Measurements from ENCODE around the gene ATP5F1E. TPM values are rescaled to one million over a fixed set of nuclear protein-coding genes. Genes with fewer than 3 reads are reported as not detected.

The ATP5F1E gene
- total and polyA plus RNA-seq, 2 donors: 82.1 to 124 TPM

- peaks cover 31 to 36% of the 10 kb centered on the region in 2 donors for H3K36me3 ChIP-seq (ENCODE audit: control insufficient read depth in 2 of 2, insufficient read depth in 2 of 2, low read length in 1 of 2)
- 94% methylated on average over 5 of the region's 5 CpGs for WGBS
- H3K4me3 ChIP-seq (ENCODE audit: low read length in 2 of 2): no peak overlapping the region
- H3K27ac ChIP-seq (ENCODE audit: low read depth in 1 of 2, low read length in 1 of 2): no peak overlapping the region
- no peaks in the 10 kb centered on the region for H3K9me3 ChIP-seq (ENCODE audit: control insufficient read depth in 2 of 2, insufficient read depth in 1 of 2, low read length in 1 of 2)
- no peaks in the 10 kb centered on the region for H3K27me3 ChIP-seq (ENCODE audit: control insufficient read depth in 2 of 2, insufficient read depth in 1 of 2, low read length in 1 of 2)
- DNase-seq (ENCODE audit: low read depth in 6 of 9, low spot score in 9 of 9): no peak
- H3K4me1 ChIP-seq (ENCODE audit: control insufficient read depth in 2 of 2, insufficient read depth in 2 of 2, low read length in 2 of 2): peaks cover 17 to 20% of the 10 kb centered on the region in 2 donors
Observed at GRCh38 chr20:59020938-59021551, 11.1 kb downstream of the ATP5F1E start.

- no peaks in the 10 kb centered on the region for H3K9me3 ChIP-seq (ENCODE audit: control insufficient read depth in 2 of 2, insufficient read depth in 1 of 2, low read length in 1 of 2)
- no peak within 1 kb of the TSS for H3K27ac ChIP-seq (ENCODE audit: low read depth in 1 of 2, low read length in 1 of 2)
- no peak within 1 kb of the TSS for H3K4me3 ChIP-seq (ENCODE audit: low read length in 2 of 2)
- no peaks in the 10 kb centered on the region for H3K27me3 ChIP-seq (ENCODE audit: control insufficient read depth in 2 of 2, insufficient read depth in 1 of 2, low read length in 1 of 2)
- no peak for DNase-seq (ENCODE audit: low read depth in 6 of 9, low spot score in 9 of 9)
- peaks cover 18 to 20% of the 10 kb centered on the region in 2 donors for H3K36me3 ChIP-seq (ENCODE audit: control insufficient read depth in 2 of 2, insufficient read depth in 2 of 2, low read length in 1 of 2)
- 98% methylated on average over 5 of the region's 5 CpGs for WGBS
- peaks cover 36 to 38% of the 10 kb centered on the region in 2 donors for H3K4me1 ChIP-seq (ENCODE audit: control insufficient read depth in 2 of 2, insufficient read depth in 2 of 2, low read length in 2 of 2)
Observed at GRCh38 chr20:59019217-59019616, 12.9 kb downstream of the ATP5F1E start, which contains the start of gene TUBB1. Gene TUBB1, plus strand, starts transcription at chr20:59019429. Its CDS starts 94 bp downstream, at chr20:59019523.

- no peak for DNase-seq (ENCODE audit: low read depth in 6 of 9, low spot score in 9 of 9)
- no peaks in the 10 kb centered on the region for H3K27me3 ChIP-seq (ENCODE audit: control insufficient read depth in 2 of 2, insufficient read depth in 1 of 2, low read length in 1 of 2)
- H3K36me3 ChIP-seq (ENCODE audit: control insufficient read depth in 2 of 2, insufficient read depth in 2 of 2, low read length in 1 of 2): peaks cover 14 to 16% of the 10 kb centered on the region in 2 donors
- no peaks in the 10 kb centered on the region for H3K9me3 ChIP-seq (ENCODE audit: control insufficient read depth in 2 of 2, insufficient read depth in 1 of 2, low read length in 1 of 2)
- peaks cover 40 to 42% of the 10 kb centered on the region in 2 donors for H3K4me1 ChIP-seq (ENCODE audit: control insufficient read depth in 2 of 2, insufficient read depth in 2 of 2, low read length in 2 of 2)
- H3K4me3 ChIP-seq (ENCODE audit: low read length in 2 of 2): no peak overlapping the region
- no peak overlapping the region for H3K27ac ChIP-seq (ENCODE audit: low read depth in 1 of 2, low read length in 1 of 2)
- WGBS: 96% methylated on average over 10 of the region's 10 CpGs
Observed at GRCh38 chr20:59018817-59019216, 13.3 kb downstream of the ATP5F1E start.

GRCh38 chr20:59017493-59018231 lies 14.5 kb downstream of the ATP5F1E start:
- Histone ChIP-seq H3K27me3 (ENCODE audit: control insufficient read depth in 2 of 2, insufficient read depth in 1 of 2, low read length in 1 of 2) (no peaks in the 10 kb centered on the region), H3K27ac (ENCODE audit: low read depth in 1 of 2, low read length in 1 of 2) (peak overlapping the region in 1 of 2 donors; percentile 43), H3K9me3 (ENCODE audit: control insufficient read depth in 2 of 2, insufficient read depth in 1 of 2, low read length in 1 of 2) (no peaks in the 10 kb centered on the region), H3K4me3 (ENCODE audit: low read length in 2 of 2) (no peak overlapping the region), H3K36me3 (ENCODE audit: control insufficient read depth in 2 of 2, insufficient read depth in 2 of 2, low read length in 1 of 2) (peaks cover 3 to 7% of the 10 kb centered on the region in 2 donors), H3K4me1 (ENCODE audit: control insufficient read depth in 2 of 2, insufficient read depth in 2 of 2, low read length in 2 of 2) (peaks cover 45 to 48% of the 10 kb centered on the region in 2 donors)
- no peak for DNase-seq (ENCODE audit: low read depth in 6 of 9, low spot score in 9 of 9)
- WGBS: 94% methylated on average over 16 of the region's 16 CpGs

GRCh38 chr20:59016795-59017492 lies 15.2 kb downstream of the ATP5F1E start:
- no peaks in the 10 kb centered on the region for H3K9me3 ChIP-seq (ENCODE audit: control insufficient read depth in 2 of 2, insufficient read depth in 1 of 2, low read length in 1 of 2)
- 5% methylated on average over 4 of the region's 4 CpGs for WGBS
- DNase-seq (ENCODE audit: low read depth in 6 of 9, low spot score in 9 of 9): peak in 7 of 9 donors; percentile 30 to 77 (median 46)
- no peak overlapping the region for H3K4me3 ChIP-seq (ENCODE audit: low read length in 2 of 2)
- peaks cover 45 to 48% of the 10 kb centered on the region in 2 donors for H3K4me1 ChIP-seq (ENCODE audit: control insufficient read depth in 2 of 2, insufficient read depth in 2 of 2, low read length in 2 of 2)
- H3K36me3 ChIP-seq (ENCODE audit: control insufficient read depth in 2 of 2, insufficient read depth in 2 of 2, low read length in 1 of 2): peaks cover 0 to 5% of the 10 kb centered on the region in 2 donors
- H3K27me3 ChIP-seq (ENCODE audit: control insufficient read depth in 2 of 2, insufficient read depth in 1 of 2, low read length in 1 of 2): no peaks in the 10 kb centered on the region
- H3K27ac ChIP-seq (ENCODE audit: low read depth in 1 of 2, low read length in 1 of 2): peak overlapping the region; percentile 1 to 62

GRCh38 chr20:59015812-59016711 lies 16.1 kb downstream of the ATP5F1E start:
- H3K9me3 ChIP-seq (ENCODE audit: control insufficient read depth in 2 of 2, insufficient read depth in 1 of 2, low read length in 1 of 2): no peaks in the 10 kb centered on the region
- no peaks in the 10 kb centered on the region for H3K27me3 ChIP-seq (ENCODE audit: control insufficient read depth in 2 of 2, insufficient read depth in 1 of 2, low read length in 1 of 2)
- WGBS: 76% methylated on average over 16 of the region's 16 CpGs
- no peak for DNase-seq (ENCODE audit: low read depth in 6 of 9, low spot score in 9 of 9)
- no peak overlapping the region for H3K4me3 ChIP-seq (ENCODE audit: low read length in 2 of 2)
- peaks cover 0 to 5% of the 10 kb centered on the region in 2 donors for H3K36me3 ChIP-seq (ENCODE audit: control insufficient read depth in 2 of 2, insufficient read depth in 2 of 2, low read length in 1 of 2)
- H3K4me1 ChIP-seq (ENCODE audit: control insufficient read depth in 2 of 2, insufficient read depth in 2 of 2, low read length in 2 of 2): peaks cover 45 to 55% of the 10 kb centered on the region in 2 donors
- H3K27ac ChIP-seq (ENCODE audit: low read depth in 1 of 2, low read length in 1 of 2): peak overlapping the region in 1 of 2 donors; percentile 62

GRCh38 chr20:59015411-59015810 lies 16.7 kb downstream of the ATP5F1E start:
- no peak for DNase-seq (ENCODE audit: low read depth in 6 of 9, low spot score in 9 of 9)
- Histone ChIP-seq H3K27me3 (ENCODE audit: control insufficient read depth in 2 of 2, insufficient read depth in 1 of 2, low read length in 1 of 2) (no peaks in the 10 kb centered on the region), H3K27ac (ENCODE audit: low read depth in 1 of 2, low read length in 1 of 2) (no peak overlapping the region), H3K36me3 (ENCODE audit: control insufficient read depth in 2 of 2, insufficient read depth in 2 of 2, low read length in 1 of 2) (peaks cover 0 to 5% of the 10 kb centered on the region in 2 donors), H3K4me1 (ENCODE audit: control insufficient read depth in 2 of 2, insufficient read depth in 2 of 2, low read length in 2 of 2) (peaks cover 45 to 59% of the 10 kb centered on the region in 2 donors), H3K4me3 (ENCODE audit: low read length in 2 of 2) (no peak overlapping the region), H3K9me3 (ENCODE audit: control insufficient read depth in 2 of 2, insufficient read depth in 1 of 2, low read length in 1 of 2) (no peaks in the 10 kb centered on the region)
- 97% methylated on average over 16 of the region's 16 CpGs for WGBS

- Histone ChIP-seq H3K27ac (ENCODE audit: low read depth in 1 of 2, low read length in 1 of 2) (no peak overlapping the region), H3K9me3 (ENCODE audit: control insufficient read depth in 2 of 2, insufficient read depth in 1 of 2, low read length in 1 of 2) (no peaks in the 10 kb centered on the region), H3K4me3 (ENCODE audit: low read length in 2 of 2) (no peak overlapping the region), H3K27me3 (ENCODE audit: control insufficient read depth in 2 of 2, insufficient read depth in 1 of 2, low read length in 1 of 2) (no peaks in the 10 kb centered on the region), H3K36me3 (ENCODE audit: control insufficient read depth in 2 of 2, insufficient read depth in 2 of 2, low read length in 1 of 2) (peaks cover 0 to 5% of the 10 kb centered on the region in 2 donors), H3K4me1 (ENCODE audit: control insufficient read depth in 2 of 2, insufficient read depth in 2 of 2, low read length in 2 of 2) (peaks cover 45 to 63% of the 10 kb centered on the region in 2 donors)
- WGBS: 76% methylated on average over 17 of the region's 17 CpGs
- DNase-seq (ENCODE audit: low read depth in 6 of 9, low spot score in 9 of 9): no peak
Observed at GRCh38 chr20:59014680-59015389, 17.3 kb downstream of the ATP5F1E start.

Measured in thymus (tissue), 11 donors.